A673 (cell line): ENCODE results near the gene HBS1L. TPM values are rescaled to one million over a fixed set of nuclear protein-coding genes. Genes with fewer than 3 reads are reported as not detected.

Experiments used
- BruUV-seq: library from RNA; stranded (reverse); fragments of 400-500 nt; replicated peaks from 2 replicates; lab custom pipeline; 2021; lab: Mats Ljungman, UMichigan
- CTCF ChIA-PET: fragments of 300-600 bp; sonication (Branson Sonifier 250); formaldehyde crosslinking; loops from one replicate; lab custom pipeline; 2022; ENCODE audit warnings: antibody characterized with exemption; lab: Charles Lee
- POLR2A ChIA-PET: fragments of 300-600 bp; sonication (Branson Sonifier 250); formaldehyde crosslinking; loops from one replicate; lab custom pipeline; 2022; ENCODE audit warnings: antibody characterized with exemption; ENCODE audit not compliant: low non-redundant PET; lab: Charles Lee
- DNase-seq: peaks from one replicate; pipeline ENCODE4 v3.0.0-alpha.2; 2015; ENCODE audit warnings: low spot score
- H3K27ac ChIP-seq: fragments of 200-600 bp; sonication (generic); 2 replicates; pipeline ENCODE4 v1.5.1; 2016; ENCODE audit warnings: mixed run types, low read depth, mild to moderate bottlenecking, mixed read lengths, antibody characterized with exemption, low read length; ENCODE audit not compliant: poor library complexity, severe bottlenecking
- H3K27me3 ChIP-seq: fragments of 200-600 bp; sonication (generic); replicated peaks from 2 replicates; pipeline ENCODE4 v1.6.1; 2017; ENCODE audit warnings: mixed run types, low read depth, mild to moderate bottlenecking, mixed read lengths, antibody characterized with exemption, low read length; ENCODE audit not compliant: insufficient read depth, poor library complexity
- H3K36me3 ChIP-seq: fragments of 200-600 bp; sonication (generic); 2 replicates; pipeline ENCODE4 v1.6.1; 2016; ENCODE audit warnings: mixed run types, mild to moderate bottlenecking, mixed read lengths, antibody characterized with exemption, low read length; ENCODE audit not compliant: insufficient read depth, poor library complexity, severe bottlenecking
- H3K4me1 ChIP-seq: fragments of 200-600 bp; sonication (generic); 2 replicates; pipeline ENCODE4 v1.6.1; 2017; ENCODE audit warnings: mixed run types, mild to moderate bottlenecking, mixed read lengths, antibody characterized with exemption, low read length; ENCODE audit not compliant: insufficient read depth, poor library complexity, severe bottlenecking
- H3K4me3 ChIP-seq: fragments of 200-600 bp; sonication (generic); 2 replicates; pipeline ENCODE4 v1.5.1; 2016; ENCODE audit warnings: low read depth, mixed run types, mild to moderate bottlenecking, mixed read lengths, low read length; ENCODE audit not compliant: poor library complexity, severe bottlenecking
- H3K9me3 ChIP-seq: fragments of 200-600 bp; sonication (generic); 2 replicates; pipeline ENCODE4 v1.6.1; 2016; ENCODE audit warnings: mixed run types, low read depth, mild to moderate bottlenecking, mixed read lengths, antibody characterized with exemption, low read length; ENCODE audit not compliant: poor library complexity, severe bottlenecking
- CTCF ChIP-seq: fragments of 300-800, 200-600 bp; sonication (generic); conservative IDR thresholded peaks from 2 replicates; pipeline ENCODE4 v1.5.1; 2017; ENCODE audit warnings: low read depth, mild to moderate bottlenecking, antibody characterized with exemption, low read length, moderate library complexity, mixed read lengths
- EZH2 ChIP-seq: fragments of 200-600 bp; sonication (generic); IDR thresholded peaks from 2 replicates; pipeline ENCODE4 v1.6.1; 2017; ENCODE audit warnings: borderline replicate concordance, low read depth, mild to moderate bottlenecking, mixed read lengths, antibody characterized with exemption, low read length; ENCODE audit not compliant: poor library complexity, severe bottlenecking
- intact Hi-C: fragments of 100-400 bp; cut with micrococcal nuclease; formaldehyde crosslinking; loops from one replicate; pipeline ENCODE4 v1.10.0; 2022; ENCODE audit not compliant: unreplicated experiment
- total RNA-seq: library from RNA; stranded (reverse); gene quantifications from 2 replicates; pipeline ENCODE4 v1.2.3, GENCODE V29; 2021

HBS1L gene
- total RNA-seq, 1 experiment from 2014 or later, result 106 TPM

GRCh38 chr6:135012349-135012748 is 42.3 kb downstream of the HBS1L start:
- Histone ChIP-seq H3K27me3 (no peaks in the 10 kb centered on the region), H3K27ac (no peak overlapping the region), H3K4me1 (no peaks in the 10 kb centered on the region), H3K9me3 (no peaks in the 10 kb centered on the region), H3K36me3 (no peaks in the 10 kb centered on the region), H3K4me3 (no peak overlapping the region)
- ChIA-PET CTCF (no interaction called here), POLR2A (no interaction called here)
- no TSS peak for BruUV-seq
- TF ChIP-seq CTCF, result peak; percentile 26; the same call in 1 of the 2 replicates
- TF ChIP-seq EZH2, result no peak
- DNase-seq, result no peak
- intact Hi-C loops, result no loop called here

GRCh38 chr6:135008941-135009290 is 45.7 kb downstream of the HBS1L start:
- intact Hi-C loops, result no loop called here
- Histone ChIP-seq H3K27ac (no peak overlapping the region), H3K36me3 (no peaks in the 10 kb centered on the region), H3K27me3 (no peaks in the 10 kb centered on the region), H3K4me1 (no peaks in the 10 kb centered on the region), H3K9me3 (no peaks in the 10 kb centered on the region), H3K4me3 (no peak overlapping the region)
- POLR2A ChIA-PET, result no interaction called here
- CTCF ChIA-PET, result no interaction called here
- no peak for DNase-seq
- TF ChIP-seq CTCF, result no peak
- no peak for TF ChIP-seq EZH2
- no TSS peak for BruUV-seq

- H3K36me3 ChIP-seq, result no peaks in the 10 kb centered on the region
- intact Hi-C loops, result no loop called here
- no TSS peak for BruUV-seq
- no peak overlapping the region for H3K4me3 ChIP-seq
- no peaks in the 10 kb centered on the region for H3K27me3 ChIP-seq
- H3K4me1 ChIP-seq, result no peaks in the 10 kb centered on the region
- H3K27ac ChIP-seq, result no peak overlapping the region
- ChIA-PET POLR2A (no interaction called here), CTCF (no interaction called here)
- no peak for DNase-seq
- TF ChIP-seq EZH2 (no peak), CTCF (no peak)
- no peaks in the 10 kb centered on the region for H3K9me3 ChIP-seq
Measured at GRCh38 chr6:135008072-135008940, 46.3 kb downstream of the HBS1L start.
